Measurements from ENCODE around the gene ATP9B.

ATP9B gene

DNA sequence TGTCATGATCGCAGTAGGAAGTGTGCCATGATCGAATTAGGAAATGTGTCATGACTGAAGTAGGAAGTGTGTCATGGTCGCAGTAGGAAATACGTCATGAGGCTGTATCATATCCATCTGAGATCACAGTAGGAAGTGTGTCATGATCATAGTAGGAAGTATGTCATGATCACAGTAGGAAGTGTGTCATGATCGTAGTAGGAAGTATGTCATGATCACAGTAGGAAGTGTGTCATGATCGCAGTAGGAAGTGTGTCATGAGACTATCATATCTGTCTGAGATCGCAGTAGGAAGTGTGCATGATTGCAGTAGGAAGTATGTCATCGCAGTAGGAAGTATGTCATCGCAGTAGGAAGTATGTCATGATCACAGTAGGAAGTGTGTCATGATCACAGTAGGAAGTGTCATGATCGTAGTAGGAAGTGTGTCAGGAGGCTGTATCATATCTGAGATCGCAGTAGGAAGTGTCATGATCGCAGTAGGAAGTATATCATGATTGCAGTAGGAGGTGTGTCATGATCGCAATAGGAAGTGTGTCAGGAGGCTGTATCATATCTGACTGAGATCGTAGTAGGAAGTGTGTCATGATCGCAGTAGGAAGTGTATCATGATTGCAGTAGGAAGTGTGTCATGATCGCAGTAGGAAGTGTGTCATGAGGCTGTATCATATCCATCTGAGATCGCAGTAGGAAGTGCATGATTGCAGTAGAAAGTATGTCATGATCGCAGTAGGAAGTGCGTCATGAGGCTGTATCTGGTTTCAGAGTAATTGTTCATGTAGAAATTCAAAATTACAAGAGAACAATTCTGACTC lies 270.1 kb downstream of the ATP9B start:
- Histone ChIP-seq H3K4me1 (ENCODE audit: control insufficient read depth, insufficient read depth, low read length, poor library complexity, severe bottlenecking) (no peaks in the 10 kb centered on the region), H3K36me3 (ENCODE audit: control insufficient read depth, insufficient read depth, low read length) (peaks cover 17% of the 10 kb centered on the region)
- 93% methylated on average over 16 to 19 of the region's 19 CpGs for WGBS, 2 experiments (ENCODE audit: insufficient coverage in 2 of 2)

DNA sequence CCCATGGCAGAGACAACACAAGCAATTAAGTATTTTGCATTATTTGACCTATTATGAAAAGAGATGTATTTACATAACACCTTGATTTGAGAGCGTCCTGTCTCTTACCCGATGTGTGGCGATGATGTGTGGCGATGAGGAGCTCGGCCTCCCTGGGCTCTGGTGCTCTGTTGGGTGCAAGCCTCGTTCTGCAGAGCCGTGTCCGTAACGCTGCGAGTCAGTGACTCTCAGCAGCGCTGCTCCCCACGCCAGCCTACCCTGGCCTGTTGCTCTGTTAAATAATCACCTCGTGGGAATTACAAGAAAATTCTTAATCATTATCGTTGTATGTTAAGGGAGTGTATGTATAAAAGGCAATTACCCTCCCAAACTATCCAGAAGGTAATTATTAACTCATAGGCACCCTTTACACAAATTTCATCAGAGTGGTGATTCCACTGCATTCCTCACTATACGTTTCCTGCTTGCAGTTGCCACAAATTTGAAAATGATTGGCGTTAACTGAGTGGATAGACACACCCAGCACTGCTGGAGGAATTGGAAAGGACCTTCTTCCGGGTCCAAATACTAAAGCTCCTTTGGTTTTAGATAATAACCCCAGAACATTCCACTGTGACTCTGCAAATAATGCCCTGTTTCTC lies 274.5 kb downstream of the ATP9B start:
- H3K27ac ChIP-seq (ENCODE audit: low read depth, low read length, severe bottlenecking): no peak overlapping the region
- H3K4me3 ChIP-seq (ENCODE audit: extremely low read depth, insufficient read depth, low read length, poor library complexity, severe bottlenecking): no peak overlapping the region
- WGBS, 2 experiments (ENCODE audit: insufficient coverage in 2 of 2): 85 to 88% methylated on average over 13 to 15 of the region's 17 CpGs
- no peaks in the 10 kb centered on the region for H3K9me3 ChIP-seq (ENCODE audit: control insufficient read depth, low read length)
- H3K36me3 ChIP-seq (ENCODE audit: control insufficient read depth, insufficient read depth, low read length): peaks cover 43% of the 10 kb centered on the region
- H3K4me1 ChIP-seq (ENCODE audit: control insufficient read depth, insufficient read depth, low read length, poor library complexity, severe bottlenecking): no peaks in the 10 kb centered on the region

More for the DNA sequence above, 270.1 kb downstream of the ATP9B start:
- Histone ChIP-seq H3K4me3 (ENCODE audit: extremely low read depth, insufficient read depth, low read length, poor library complexity, severe bottlenecking) (no peak overlapping the region), H3K27ac (ENCODE audit: low read depth, low read length, severe bottlenecking) (no peak overlapping the region), H3K9me3 (ENCODE audit: control insufficient read depth, low read length) (no peaks in the 10 kb centered on the region)

DNA sequence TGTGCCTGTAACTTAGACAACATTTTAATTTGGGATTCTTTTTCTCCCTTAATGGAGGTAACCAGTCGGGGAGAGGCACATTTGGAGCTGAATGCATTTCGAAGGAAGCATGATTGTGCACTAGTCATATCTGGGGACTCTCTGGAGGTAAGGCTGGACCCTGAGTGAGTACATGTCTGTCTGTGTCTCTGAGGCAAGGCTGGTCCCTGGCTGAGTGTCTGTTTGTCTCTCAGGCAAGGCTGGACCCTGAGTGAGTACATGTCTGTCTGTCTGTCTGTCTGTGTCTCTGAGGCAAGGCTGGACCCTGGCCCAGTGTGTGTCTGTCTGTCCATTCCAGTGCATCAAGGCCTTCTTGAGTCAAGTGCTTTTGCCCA lies 275.0 kb downstream of the ATP9B start:
- no peak overlapping the region for H3K4me3 ChIP-seq (ENCODE audit: extremely low read depth, insufficient read depth, low read length, poor library complexity, severe bottlenecking)
- no peaks in the 10 kb centered on the region for H3K4me1 ChIP-seq (ENCODE audit: control insufficient read depth, insufficient read depth, low read length, poor library complexity, severe bottlenecking)
- H3K36me3 ChIP-seq (ENCODE audit: control insufficient read depth, insufficient read depth, low read length): peaks cover 40% of the 10 kb centered on the region
- 69 to 100% methylated on average over 2 of the region's 2 CpGs for WGBS, 2 experiments (ENCODE audit: insufficient coverage in 2 of 2)
- H3K27ac ChIP-seq (ENCODE audit: low read depth, low read length, severe bottlenecking): no peak overlapping the region
- H3K9me3 ChIP-seq (ENCODE audit: control insufficient read depth, low read length): no peaks in the 10 kb centered on the region

DNA sequence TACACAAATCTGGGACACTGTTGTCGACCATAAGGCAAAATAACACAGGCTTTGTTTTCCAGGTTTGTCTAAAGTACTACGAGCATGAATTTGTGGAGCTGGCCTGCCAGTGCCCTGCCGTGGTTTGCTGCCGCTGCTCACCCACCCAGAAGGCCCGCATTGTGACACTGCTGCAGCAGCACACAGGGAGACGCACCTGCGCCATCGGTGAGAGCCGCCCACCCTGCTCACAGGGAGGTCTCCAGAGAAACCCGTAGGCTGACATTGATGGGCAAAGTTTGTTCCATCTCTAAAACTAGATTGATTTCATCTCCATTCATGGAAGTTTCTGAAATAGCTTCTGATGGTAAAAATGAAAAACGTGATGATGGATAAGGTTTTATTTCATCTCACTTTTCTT lies 276.2 kb downstream of the ATP9B start:
- Histone ChIP-seq H3K4me3 (ENCODE audit: extremely low read depth, insufficient read depth, low read length, poor library complexity, severe bottlenecking) (no peak overlapping the region), H3K27ac (ENCODE audit: low read depth, low read length, severe bottlenecking) (no peak overlapping the region), H3K4me1 (ENCODE audit: control insufficient read depth, insufficient read depth, low read length, poor library complexity, severe bottlenecking) (no peaks in the 10 kb centered on the region), H3K9me3 (ENCODE audit: control insufficient read depth, low read length) (no peaks in the 10 kb centered on the region), H3K36me3 (ENCODE audit: control insufficient read depth, insufficient read depth, low read length) (peaks cover 45% of the 10 kb centered on the region)
- WGBS, 2 experiments (ENCODE audit: insufficient coverage in 2 of 2): 95 to 99% methylated on average over 10 of the region's 11 CpGs

DNA sequence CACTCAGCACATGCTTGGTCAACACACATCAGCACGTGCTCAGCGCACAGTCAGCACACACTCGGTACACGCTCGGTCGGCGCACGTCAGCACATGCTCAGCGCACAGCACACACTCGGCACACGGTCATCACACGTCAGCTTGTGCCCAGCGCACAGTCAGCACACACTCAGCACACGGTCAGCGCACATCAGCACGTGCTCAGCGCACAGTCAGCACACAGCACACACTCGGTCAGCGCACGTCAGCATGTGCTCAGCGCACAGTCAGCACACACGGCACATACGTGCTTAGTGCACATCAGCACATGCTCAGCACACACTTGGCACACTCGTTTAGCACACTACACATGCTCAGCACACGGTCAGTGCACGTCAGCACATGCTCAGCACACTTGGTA lies 276.8 kb downstream of the ATP9B start:
- no peak overlapping the region for H3K27ac ChIP-seq (ENCODE audit: low read depth, low read length, severe bottlenecking)
- 94 to 97% methylated on average over 26 of the region's 26 CpGs for WGBS, 2 experiments (ENCODE audit: insufficient coverage in 2 of 2)
- H3K4me1 ChIP-seq (ENCODE audit: control insufficient read depth, insufficient read depth, low read length, poor library complexity, severe bottlenecking): no peaks in the 10 kb centered on the region
- H3K4me3 ChIP-seq (ENCODE audit: extremely low read depth, insufficient read depth, low read length, poor library complexity, severe bottlenecking): no peak overlapping the region
- peaks cover 45% of the 10 kb centered on the region for H3K36me3 ChIP-seq (ENCODE audit: control insufficient read depth, insufficient read depth, low read length)
- no peaks in the 10 kb centered on the region for H3K9me3 ChIP-seq (ENCODE audit: control insufficient read depth, low read length)

DNA sequence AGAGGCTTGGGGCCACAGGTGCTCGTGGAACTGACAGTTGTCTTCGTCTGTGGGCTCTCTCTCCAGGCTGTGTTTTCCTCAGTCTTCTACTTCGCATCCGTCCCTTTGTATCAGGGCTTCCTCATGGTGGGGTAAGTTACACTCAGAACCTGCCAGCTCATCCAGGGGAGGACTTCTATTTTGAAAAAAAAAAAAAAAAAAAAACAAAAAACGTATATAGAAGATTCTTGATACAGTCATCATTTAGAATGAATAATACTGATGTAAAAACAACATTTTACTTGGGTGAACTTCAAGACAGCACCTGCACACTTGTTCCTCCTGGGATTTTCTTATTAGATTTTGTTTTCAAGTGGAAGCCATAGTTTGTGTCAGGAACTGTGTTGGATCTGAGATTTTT lies 278.9 kb downstream of the ATP9B start:
- Histone ChIP-seq H3K9me3 (ENCODE audit: control insufficient read depth, low read length) (no peaks in the 10 kb centered on the region), H3K4me1 (ENCODE audit: control insufficient read depth, insufficient read depth, low read length, poor library complexity, severe bottlenecking) (no peaks in the 10 kb centered on the region), H3K4me3 (ENCODE audit: extremely low read depth, insufficient read depth, low read length, poor library complexity, severe bottlenecking) (no peak overlapping the region), H3K36me3 (ENCODE audit: control insufficient read depth, insufficient read depth, low read length) (peaks cover 45% of the 10 kb centered on the region), H3K27ac (ENCODE audit: low read depth, low read length, severe bottlenecking) (no peak overlapping the region)
- 90 to 93% methylated on average over 2 of the region's 5 CpGs for WGBS, 2 experiments (ENCODE audit: insufficient coverage in 2 of 2)

DNA sequence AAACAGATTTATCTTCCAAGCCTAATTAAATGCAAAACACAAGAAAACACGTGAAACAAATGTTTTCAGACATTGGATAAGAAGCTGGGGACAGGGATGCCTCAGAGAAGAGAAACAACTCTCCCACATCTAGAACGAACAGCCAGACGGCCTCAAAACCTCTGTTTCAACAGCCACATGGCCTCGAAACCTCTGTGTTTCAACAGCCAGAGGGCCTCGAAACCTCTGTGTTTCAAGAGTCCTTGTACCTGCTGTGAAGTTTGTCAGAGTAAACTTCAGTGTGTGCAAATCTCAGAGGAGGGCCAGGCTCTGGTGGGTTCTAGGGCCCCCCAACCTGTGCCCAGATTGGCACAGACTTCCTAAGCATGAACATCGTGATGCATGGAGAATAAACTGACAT lies 283.2 kb downstream of the ATP9B start:
- H3K36me3 ChIP-seq (ENCODE audit: control insufficient read depth, insufficient read depth, low read length): peaks cover 9% of the 10 kb centered on the region
- WGBS, 2 experiments (ENCODE audit: insufficient coverage in 2 of 2): 64 to 71% methylated on average over 4 to 5 of the region's 6 CpGs

DNA sequence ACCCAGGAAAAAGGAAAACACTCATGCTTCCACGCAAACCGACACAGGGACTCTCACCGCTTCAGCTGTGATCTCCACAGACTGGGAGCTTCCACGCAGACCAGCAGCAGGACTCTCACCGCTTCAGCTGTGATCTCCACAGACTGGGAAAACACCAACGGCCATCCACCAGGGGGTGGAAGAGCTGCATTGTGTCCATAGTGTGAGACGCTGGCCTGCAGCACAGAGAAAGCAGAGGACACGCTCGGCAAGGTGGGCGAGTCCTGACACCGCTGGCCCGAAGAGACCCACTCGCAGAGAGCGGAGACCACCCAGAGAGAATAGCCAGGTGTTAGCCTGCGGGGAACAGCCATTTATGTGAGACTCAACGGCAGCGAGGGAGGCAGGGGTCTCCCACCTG lies 284.1 kb downstream of the ATP9B start:
- 86 to 90% methylated on average over 17 of the region's 17 CpGs for WGBS, 2 experiments (ENCODE audit: insufficient coverage in 2 of 2)

More for the DNA sequence above, 283.2 kb downstream of the ATP9B start:
- no peak overlapping the region for H3K27ac ChIP-seq (ENCODE audit: low read depth, low read length, severe bottlenecking)
- H3K4me1 ChIP-seq (ENCODE audit: control insufficient read depth, insufficient read depth, low read length, poor library complexity, severe bottlenecking): no peaks in the 10 kb centered on the region
- H3K9me3 ChIP-seq (ENCODE audit: control insufficient read depth, low read length): no peaks in the 10 kb centered on the region
- no peak overlapping the region for H3K4me3 ChIP-seq (ENCODE audit: extremely low read depth, insufficient read depth, low read length, poor library complexity, severe bottlenecking)

DNA sequence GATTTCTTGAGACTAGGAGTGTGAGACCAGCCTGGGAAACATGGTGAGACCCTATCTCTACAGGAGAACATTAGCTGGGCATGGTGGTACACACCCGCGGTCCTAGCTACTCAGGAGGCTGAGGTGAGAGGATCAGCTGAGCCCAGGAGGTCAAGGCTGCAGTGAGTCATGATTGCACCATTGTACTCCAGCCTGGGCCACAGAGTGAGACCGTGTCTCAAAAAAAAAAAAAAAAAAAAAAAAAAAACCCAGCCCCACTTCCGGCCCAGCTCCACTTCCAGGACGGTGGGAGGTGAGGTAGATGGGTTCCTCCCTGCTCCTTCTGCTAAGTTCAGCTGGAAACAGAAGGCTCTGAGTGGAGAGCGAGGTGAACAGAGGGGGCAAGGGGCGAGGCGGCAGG lies 285.2 kb downstream of the ATP9B start:
- Histone ChIP-seq H3K27ac (ENCODE audit: low read depth, low read length, severe bottlenecking) (no peak overlapping the region), H3K9me3 (ENCODE audit: control insufficient read depth, low read length) (no peaks in the 10 kb centered on the region), H3K36me3 (ENCODE audit: control insufficient read depth, insufficient read depth, low read length) (peaks cover 5% of the 10 kb centered on the region), H3K4me1 (ENCODE audit: control insufficient read depth, insufficient read depth, low read length, poor library complexity, severe bottlenecking) (no peaks in the 10 kb centered on the region), H3K4me3 (ENCODE audit: extremely low read depth, insufficient read depth, low read length, poor library complexity, severe bottlenecking) (no peak overlapping the region)
- WGBS, 2 experiments (ENCODE audit: insufficient coverage in 2 of 2): 85 to 94% methylated on average over 5 to 6 of the region's 8 CpGs

More for the DNA sequence above, 284.1 kb downstream of the ATP9B start:
- no peaks in the 10 kb centered on the region for H3K4me1 ChIP-seq (ENCODE audit: control insufficient read depth, insufficient read depth, low read length, poor library complexity, severe bottlenecking)
- no peaks in the 10 kb centered on the region for H3K9me3 ChIP-seq (ENCODE audit: control insufficient read depth, low read length)
- no peak overlapping the region for H3K27ac ChIP-seq (ENCODE audit: low read depth, low read length, severe bottlenecking)
- no peak overlapping the region for H3K4me3 ChIP-seq (ENCODE audit: extremely low read depth, insufficient read depth, low read length, poor library complexity, severe bottlenecking)
- H3K36me3 ChIP-seq (ENCODE audit: control insufficient read depth, insufficient read depth, low read length): peaks cover 5% of the 10 kb centered on the region

DNA sequence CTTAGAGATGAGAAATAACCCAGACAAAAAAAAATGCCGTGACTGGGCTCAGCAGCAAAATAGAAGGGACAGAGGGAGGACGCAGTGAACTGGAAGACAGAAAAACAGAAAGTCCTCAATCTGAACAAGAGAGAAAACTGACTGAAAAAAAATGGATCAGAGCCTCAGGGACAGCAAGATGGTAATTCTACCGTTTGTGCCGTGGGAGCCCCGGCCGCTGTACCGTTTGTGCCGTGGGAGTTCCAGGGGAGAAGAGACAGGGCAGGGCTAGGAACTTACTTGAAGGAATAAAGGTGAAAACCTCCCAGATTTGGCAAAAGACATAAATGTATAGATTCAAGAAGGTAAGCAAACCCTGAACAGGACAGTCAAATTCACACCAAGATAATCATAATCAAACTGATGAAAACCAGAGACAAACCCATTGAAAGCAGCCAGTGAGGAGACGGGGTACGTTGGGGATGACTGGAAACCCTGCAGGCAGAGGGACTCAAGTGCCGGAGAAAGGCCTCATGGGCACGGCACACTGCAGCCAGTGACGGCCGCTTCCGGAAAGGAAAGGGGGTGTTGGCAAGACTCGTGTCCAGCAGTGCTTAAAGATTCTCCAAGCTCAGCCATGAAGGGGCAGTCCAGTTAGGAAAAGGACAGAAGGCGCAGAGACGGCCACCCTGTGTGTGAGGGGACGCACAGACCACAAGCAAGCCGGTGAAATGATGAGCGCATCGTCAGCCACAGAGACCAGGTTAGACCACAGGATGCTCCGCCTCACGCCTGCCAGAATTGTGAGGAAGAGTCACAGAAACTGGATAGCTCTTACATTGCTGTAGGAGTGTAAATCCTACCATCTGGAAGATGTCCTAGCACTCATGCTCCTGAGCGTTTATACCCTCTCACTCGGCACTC lies 286.5 kb downstream of the ATP9B start:
- 89% methylated on average over 25 to 26 of the region's 26 CpGs for WGBS, 2 experiments (ENCODE audit: insufficient coverage in 2 of 2)
- Histone ChIP-seq H3K36me3 (ENCODE audit: control insufficient read depth, insufficient read depth, low read length) (peaks cover 12% of the 10 kb centered on the region), H3K9me3 (ENCODE audit: control insufficient read depth, low read length) (no peaks in the 10 kb centered on the region)

More for the DNA sequence above, 286.5 kb downstream of the ATP9B start:
- Histone ChIP-seq H3K27ac (ENCODE audit: low read depth, low read length, severe bottlenecking) (no peak overlapping the region), H3K4me1 (ENCODE audit: control insufficient read depth, insufficient read depth, low read length, poor library complexity, severe bottlenecking) (no peaks in the 10 kb centered on the region), H3K4me3 (ENCODE audit: extremely low read depth, insufficient read depth, low read length, poor library complexity, severe bottlenecking) (no peak overlapping the region)

All from mesodermal cell (in vitro differentiated cells).